ENCODE measurements around the gene PDZD2.

PDZD2 gene

DNA sequence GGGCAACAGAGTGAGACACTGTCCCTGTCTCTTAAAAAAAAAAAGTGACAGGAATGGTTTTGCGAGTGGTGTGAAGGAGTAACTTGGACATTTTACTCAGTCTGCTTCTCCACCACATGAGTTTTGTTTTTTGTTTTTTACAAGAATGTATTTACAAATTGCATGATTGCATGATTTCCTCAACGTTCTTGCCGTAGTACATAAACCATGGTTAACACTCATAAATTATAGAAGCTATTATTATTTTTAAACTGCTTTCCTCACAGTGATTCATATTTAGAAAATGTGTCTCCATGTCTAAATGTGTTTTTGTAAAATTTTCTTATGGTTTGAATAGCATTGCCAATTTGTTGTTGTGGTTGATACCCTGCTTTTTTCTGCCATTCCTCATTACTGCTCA is 315.2 kb downstream of the PDZD2 start:
- no peak overlapping the region for H3K27ac ChIP-seq
- no peak for TF ChIP-seq ZFX (IDR thresholded peaks at IDR 0.05; ENCODE audit: borderline replicate concordance)
- TF ChIP-seq, protein P1, sequence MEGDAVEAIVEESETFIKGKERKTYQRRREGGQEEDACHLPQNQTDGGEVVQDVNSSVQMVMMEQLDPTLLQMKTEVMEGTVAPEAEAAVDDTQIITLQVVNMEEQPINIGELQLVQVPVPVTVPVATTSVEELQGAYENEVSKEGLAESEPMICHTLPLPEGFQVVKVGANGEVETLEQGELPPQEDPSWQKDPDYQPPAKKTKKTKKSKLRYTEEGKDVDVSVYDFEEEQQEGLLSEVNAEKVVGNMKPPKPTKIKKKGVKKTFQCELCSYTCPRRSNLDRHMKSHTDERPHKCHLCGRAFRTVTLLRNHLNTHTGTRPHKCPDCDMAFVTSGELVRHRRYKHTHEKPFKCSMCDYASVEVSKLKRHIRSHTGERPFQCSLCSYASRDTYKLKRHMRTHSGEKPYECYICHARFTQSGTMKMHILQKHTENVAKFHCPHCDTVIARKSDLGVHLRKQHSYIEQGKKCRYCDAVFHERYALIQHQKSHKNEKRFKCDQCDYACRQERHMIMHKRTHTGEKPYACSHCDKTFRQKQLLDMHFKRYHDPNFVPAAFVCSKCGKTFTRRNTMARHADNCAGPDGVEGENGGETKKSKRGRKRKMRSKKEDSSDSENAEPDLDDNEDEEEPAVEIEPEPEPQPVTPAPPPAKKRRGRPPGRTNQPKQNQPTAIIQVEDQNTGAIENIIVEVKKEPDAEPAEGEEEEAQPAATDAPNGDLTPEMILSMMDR (IDR thresholded peaks at IDR 0.05), result no peak

DNA sequence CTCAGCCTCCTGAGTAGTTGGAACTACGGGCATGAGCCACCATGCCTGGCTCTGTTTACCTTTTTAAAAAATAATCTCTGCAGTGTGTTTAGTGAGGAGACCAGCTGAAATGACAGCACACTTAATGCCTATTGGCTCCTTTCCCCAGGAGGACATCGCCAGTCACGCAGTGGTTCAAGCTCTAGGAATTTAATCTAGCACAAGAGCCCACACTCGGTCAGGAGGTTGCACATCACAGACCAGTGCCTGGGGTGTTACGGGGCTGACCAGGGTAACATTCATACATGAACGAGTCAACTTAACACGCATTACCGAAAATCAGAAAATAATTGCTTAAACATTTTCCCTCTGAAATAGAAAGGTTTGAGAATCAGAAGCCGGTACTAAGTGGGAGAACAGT is 318.2 kb downstream of the PDZD2 start:
- no peak overlapping the region for H3K27ac ChIP-seq
- TF ChIP-seq, protein P1 (IDR thresholded peaks at IDR 0.05), result no peak
- no peak for TF ChIP-seq ZFX (IDR thresholded peaks at IDR 0.05; ENCODE audit: borderline replicate concordance)

DNA sequence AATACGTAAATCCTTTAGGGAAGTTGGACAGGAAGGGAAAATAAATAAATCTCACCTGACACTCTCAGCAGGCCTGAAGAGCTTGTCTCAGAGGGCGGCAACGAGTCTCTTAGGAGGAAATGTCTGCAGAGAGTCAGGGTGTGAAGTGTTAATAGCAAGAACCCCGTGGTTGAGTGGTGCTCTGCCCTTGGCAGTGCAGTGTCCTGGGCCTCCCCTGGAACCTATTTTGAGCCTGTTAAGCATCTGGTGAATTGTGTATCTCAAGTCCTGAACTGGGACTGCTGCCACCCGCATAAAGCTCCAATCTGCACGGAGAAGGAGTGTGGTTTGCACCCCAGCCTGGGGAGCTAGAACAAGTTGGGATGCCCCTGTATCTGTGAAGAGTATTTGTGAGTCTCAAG is 323.4 kb downstream of the PDZD2 start:
- no peak overlapping the region for H3K27ac ChIP-seq

DNA sequence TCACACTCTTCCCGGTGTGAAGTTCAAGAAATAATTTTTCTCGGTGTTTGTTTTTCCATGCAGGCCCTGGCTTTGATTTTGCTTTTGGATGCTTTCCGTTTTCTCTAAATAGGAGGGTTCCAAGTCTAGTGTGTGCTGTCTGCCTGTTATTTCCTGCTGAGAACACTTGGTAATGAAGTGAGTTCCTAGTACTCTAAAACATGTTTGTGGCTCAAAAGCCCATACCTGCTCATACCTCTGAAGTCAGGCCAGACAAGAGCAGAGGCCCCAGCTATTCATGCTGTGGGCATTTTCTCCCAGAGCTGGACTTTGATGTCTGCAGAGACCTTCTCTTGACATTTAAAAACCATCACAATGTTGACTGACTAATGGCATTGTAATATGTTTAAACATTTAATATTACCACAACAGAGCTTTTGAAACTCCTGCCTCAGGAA is 324.0 kb downstream of the PDZD2 start:
- H3K27ac ChIP-seq, result no peak overlapping the region
- TF ChIP-seq, protein P1 (IDR thresholded peaks at IDR 0.05), result no peak
- TF ChIP-seq ZFX (IDR thresholded peaks at IDR 0.05; ENCODE audit: borderline replicate concordance), result no peak

More for the DNA sequence above, 323.4 kb downstream of the PDZD2 start:
- TF ChIP-seq, protein P1 (IDR thresholded peaks at IDR 0.05), result no peak
- TF ChIP-seq ZFX (IDR thresholded peaks at IDR 0.05; ENCODE audit: borderline replicate concordance), result no peak

DNA sequence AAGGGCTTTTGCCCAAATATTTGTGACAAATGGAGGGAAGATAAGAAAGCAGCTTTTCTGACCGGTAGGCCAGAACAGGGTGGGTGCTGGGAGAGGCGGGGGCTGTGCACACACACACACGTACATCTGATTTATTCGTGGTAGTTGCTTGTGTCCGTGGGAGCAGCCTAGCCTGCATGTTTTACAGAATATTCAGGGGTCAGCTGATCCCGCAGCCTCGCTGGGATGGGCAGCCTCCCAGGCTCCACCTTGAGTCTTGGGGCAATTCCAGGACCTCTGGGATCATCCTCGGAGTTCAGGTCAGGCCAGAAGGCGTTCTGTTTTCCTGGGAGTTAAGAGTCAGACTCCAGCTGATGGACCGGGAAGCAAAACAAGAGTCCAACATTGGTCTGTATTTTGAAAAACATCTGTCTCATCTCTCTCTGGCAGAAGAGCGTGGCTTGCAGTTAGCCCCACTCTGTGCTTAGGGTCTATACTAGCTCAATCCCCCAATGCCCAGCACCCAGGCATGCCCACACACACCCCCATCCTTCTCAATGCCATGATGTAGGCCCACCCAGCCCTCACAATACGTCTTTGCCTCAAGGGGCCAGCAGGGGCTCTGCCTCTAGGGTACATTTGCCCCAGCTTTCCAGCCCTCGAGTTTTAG is 324.6 kb downstream of the PDZD2 start:
- no peak for TF ChIP-seq ZFX (IDR thresholded peaks at IDR 0.05; ENCODE audit: borderline replicate concordance)
- TF ChIP-seq, protein P1 (IDR thresholded peaks at IDR 0.05), result no peak
- no peak overlapping the region for H3K27ac ChIP-seq

DNA sequence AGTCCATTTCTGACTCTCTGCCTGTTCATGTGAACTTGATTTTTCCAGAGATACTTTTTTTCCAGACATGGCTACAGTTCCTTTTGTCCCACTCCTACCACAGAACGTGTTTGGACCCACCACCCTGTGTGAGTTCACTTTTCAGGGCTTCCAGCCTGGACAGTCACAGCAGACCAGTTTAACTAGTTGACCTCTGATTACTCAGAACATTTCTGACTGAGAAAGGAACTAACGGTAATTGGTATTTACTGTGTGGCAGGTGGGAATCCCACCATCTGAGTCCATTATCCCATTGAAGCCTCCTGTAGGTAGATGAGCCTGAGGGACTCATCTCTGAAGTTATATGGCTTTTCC is 325.1 kb downstream of the PDZD2 start:
- no peak overlapping the region for H3K27ac ChIP-seq
- no peak for TF ChIP-seq ZFX (IDR thresholded peaks at IDR 0.05; ENCODE audit: borderline replicate concordance)
- TF ChIP-seq, protein P1 (IDR thresholded peaks at IDR 0.05), result no peak

DNA sequence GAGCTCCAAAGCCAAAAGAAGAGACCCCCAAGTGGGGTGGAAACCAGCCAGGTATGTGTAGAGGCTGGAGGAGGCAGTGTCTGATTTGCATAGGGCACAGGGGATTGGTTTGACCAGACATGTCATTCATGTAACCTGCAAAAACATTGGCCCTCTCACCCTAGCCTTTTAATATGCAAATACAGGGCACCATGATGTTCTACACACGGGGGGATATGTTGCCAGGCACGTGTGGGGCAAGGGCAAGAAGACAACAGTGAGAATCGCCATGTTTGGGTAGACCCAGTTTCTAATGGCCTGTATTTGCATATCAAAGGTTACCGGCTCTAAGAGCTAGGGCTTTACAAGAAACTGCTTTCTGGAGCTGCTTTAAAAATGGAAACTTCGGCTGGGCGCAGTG is 326.3 kb downstream of the PDZD2 start:
- no peak for TF ChIP-seq ZFX (IDR thresholded peaks at IDR 0.05; ENCODE audit: borderline replicate concordance)
- TF ChIP-seq, protein P1 (IDR thresholded peaks at IDR 0.05), result no peak
- H3K27ac ChIP-seq, result no peak overlapping the region

Data from 22Rv1 (cell line).